Tibial nerve (tissue), 4 donors: ENCODE measurements around the gene KIAA0753.

Experiments
- CTCF ChIP-seq, 5 experiments: fragments of 200-600 bp in 3 of 5; fragments of 450-650 bp in 2 of 5; sonication (generic) in 3 of 5; IDR thresholded peaks; one replicate each; pipeline ENCODE4 v1.5.1; 2016 to 2019; ENCODE audit warnings: antibody characterized with exemption in 5 of 5, mild to moderate bottlenecking in 3 of 5, moderate library complexity in 2 of 5
- EP300 ChIP-seq, 2 donors: sonication (generic); formaldehyde crosslinking; IDR thresholded peaks; one replicate each; pipeline ENCODE4 v1.6.1; 2017; ENCODE audit warnings: antibody characterized with exemption in 2 of 2, mild to moderate bottlenecking in 1 of 2
- POLR2A ChIP-seq, 2 donors: fragments of 450-650 bp; IDR thresholded peaks; one replicate each; pipeline ENCODE4 v1.6.1; 2017; ENCODE audit warnings: antibody characterized with exemption in 2 of 2, mild to moderate bottlenecking in 2 of 2, moderate library complexity in 2 of 2

GRCh38 chr17:6530324-6530920 is 110.1 kb downstream of the KIAA0753 start:
- TF ChIP-seq CTCF (IDR thresholded peaks at IDR 0.05) = no peak
- TF ChIP-seq POLR2A (IDR thresholded peaks at IDR 0.05) = no peak
- TF ChIP-seq EP300 (IDR thresholded peaks at IDR 0.05) = no peak
